GM12875 (cell line): ENCODE data around the gene PDE8A.

Experiments
- H3K4me3 ChIP-seq: one replicate; pipeline ENCODE4 v1.5.1; 2011; ENCODE audit warnings: low read depth, low read length, control low read depth
- CTCF ChIP-seq: IDR thresholded peaks from 2 replicates; pipeline ENCODE4 v1.5.1; 2011; ENCODE audit warnings: low read depth, mild to moderate bottlenecking, control low read depth, inconsistent platforms, low read length, moderate library complexity, borderline replicate concordance; ENCODE audit not compliant: insufficient read depth

The PDE8A gene

GRCh38 chr15:85112997-85113396 is 131.3 kb downstream of the PDE8A start:
- no peak overlapping the region for H3K4me3 ChIP-seq
- no peak for TF ChIP-seq CTCF

- TF ChIP-seq CTCF: no peak
Observed at GRCh38 chr15:85114886-85115285, 133.2 kb downstream of the PDE8A start.

GRCh38 chr15:85116066-85116465 is 134.4 kb downstream of the PDE8A start:
- no peak overlapping the region for H3K4me3 ChIP-seq
- TF ChIP-seq CTCF: no peak

More at GRCh38 chr15:85114886-85115285, 133.2 kb downstream of the PDE8A start:
- no peak overlapping the region for H3K4me3 ChIP-seq

GRCh38 chr15:85116494-85116893 is 134.8 kb downstream of the PDE8A start:
- H3K4me3 ChIP-seq: no peak overlapping the region
- TF ChIP-seq CTCF: no peak

- no peak for TF ChIP-seq CTCF
- no peak overlapping the region for H3K4me3 ChIP-seq
Observed at GRCh38 chr15:85116925-85117646, 135.4 kb downstream of the PDE8A start.

GRCh38 chr15:85118173-85118572 is 136.5 kb downstream of the PDE8A start:
- no peak for TF ChIP-seq CTCF
- no peak overlapping the region for H3K4me3 ChIP-seq

GRCh38 chr15:85118581-85118980 is 136.9 kb downstream of the PDE8A start:
- no peak overlapping the region for H3K4me3 ChIP-seq
- TF ChIP-seq CTCF: no peak
